ENCODE data around the gene MAT2B.

GRCh38 chr5:163456840-163457239 is 48.6 kb upstream of the MAT2B start:
- no peak for TF ChIP-seq SMC3 (IDR thresholded peaks at IDR 0.05; ENCODE audit: low read length)
- TF ChIP-seq CTCF (CRISPR knock-in tag; IDR thresholded peaks at IDR 0.05), result no peak
